T-cell (primary cell): Measurements from ENCODE around the gene SLC10A1. TPM values are rescaled to one million over a fixed set of nuclear protein-coding genes. Genes with fewer than 3 reads are reported as not detected.
"Not testable (repeated sequence)": the region's sequence is repeated elsewhere in the genome, so short reads cannot be mapped to it uniquely, and the experiment has no call there.

Experiments
- ATAC-seq, 4 experiments: fragments of 200-7000 bp in 3 of 4; fragments of 150-1000 bp in 1 of 4; cut with Tn5 transposase; replicated peaks in 1 of 4; 1 replicate in 3 of 4; 2 replicates in 1 of 4; pipeline ENCODE4 v1.10.0; 2021; ENCODE audit warnings: moderate library complexity in 3 of 4, mild to moderate bottlenecking in 2 of 4, moderate number of reproducible peaks in 1 of 4
- CTCF ChIA-PET, 2 donors: fragments of 300-600 bp; sonication (Branson Sonifier 250); formaldehyde crosslinking; loops; one replicate each; lab custom pipeline; 2022; ENCODE audit warnings: antibody characterized with exemption in 2 of 2; lab: Charles Lee
- POLR2A ChIA-PET, 2 donors: fragments of 300-600 bp; sonication (Branson Sonifier 250); formaldehyde crosslinking; loops; one replicate each; lab custom pipeline; 2022; ENCODE audit warnings: antibody characterized with exemption in 2 of 2; lab: Charles Lee
- DNase-seq, 35 experiments: peaks; one replicate each; pipeline versions ENCODE4 v3.0.0 to v3.0.0-alpha.2; 2013 to 2023
- H3K27ac ChIP-seq: one replicate; pipeline ENCODE4 v1.5.1; 2013; ENCODE audit warnings: low read length
- H3K27me3 ChIP-seq, 2 experiments: replicated peaks in 1 of 2; 1 replicate in 1 of 2; 2 replicates in 1 of 2; pipeline versions ENCODE4 v1.6.1 to v1.7.0; 2013; ENCODE audit warnings: low read length in 1 of 2, mixed read lengths in 1 of 2; ENCODE audit not compliant: control insufficient read depth in 2 of 2, insufficient read depth in 2 of 2; ENCODE audit errors: extremely low read depth in 1 of 2
- H3K36me3 ChIP-seq, 2 donors: 1 replicate in 1 of 2; 2 replicates in 1 of 2; pipeline versions ENCODE4 v1.6.1 to v1.7.0; 2013; ENCODE audit warnings: low read length in 1 of 2; ENCODE audit not compliant: control insufficient read depth in 2 of 2, insufficient read depth in 1 of 2; ENCODE audit errors: extremely low read depth in 1 of 2
- H3K4me1 ChIP-seq, 2 experiments: 1 replicate in 1 of 2; 2 replicates in 1 of 2; pipeline versions ENCODE4 v1.6.1 to v1.7.0; 2013; ENCODE audit warnings: low read length in 2 of 2, mixed read lengths in 1 of 2; ENCODE audit not compliant: insufficient read depth in 2 of 2, control insufficient read depth in 1 of 2; ENCODE audit errors: extremely low read depth in 1 of 2
- H3K4me3 ChIP-seq, 2 donors: 1 replicate in 1 of 2; 2 replicates in 1 of 2; pipeline versions ENCODE4 v1.5.1 to v1.7.0; 2013; ENCODE audit warnings: mild to moderate bottlenecking in 2 of 2, low read length in 1 of 2, moderate library complexity in 1 of 2; ENCODE audit not compliant: control insufficient read depth in 1 of 2; ENCODE audit errors: extremely low read depth in 1 of 2
- H3K9me3 ChIP-seq: 2 replicates; pipeline ENCODE4 v1.7.0; 2013
- H3K27ac Mint-ChIP-seq, 2 donors: one replicate each; pipeline ENCODE4 v1.8.0; 2020 to 2021; ENCODE audit warnings: mild to moderate bottlenecking in 2 of 2, mixed read lengths in 2 of 2
- H3K27me3 Mint-ChIP-seq, 2 donors: one replicate each; pipeline ENCODE4 v1.8.0; 2021 to 2022; ENCODE audit warnings: mixed read lengths in 2 of 2
- H3K36me3 Mint-ChIP-seq: one replicate; pipeline ENCODE4 v1.8.0; 2021; ENCODE audit warnings: mixed read lengths
- H3K4me1 Mint-ChIP-seq, 3 donors: one replicate each; pipeline ENCODE4 v1.8.0; 2020 to 2022; ENCODE audit warnings: mixed read lengths in 3 of 3, mild to moderate bottlenecking in 1 of 3
- H3K4me3 Mint-ChIP-seq, 3 donors: one replicate each; pipeline ENCODE4 v1.8.0; 2020 to 2022; ENCODE audit warnings: mild to moderate bottlenecking in 3 of 3, mixed read lengths in 3 of 3, moderate library complexity in 3 of 3
- H3K9me3 Mint-ChIP-seq, 3 donors: one replicate each; pipeline ENCODE4 v1.8.0; 2020 to 2022; ENCODE audit warnings: mixed read lengths in 3 of 3
- WGBS: methylation state at CpG from one replicate; pipeline ENCODE4 v1.1.5; 2013; ENCODE audit warnings: missing lambda C conversion rate; ENCODE audit not compliant: insufficient coverage; 5-methylcytosine and 5-hydroxymethylcytosine counted together
- total RNA-seq, 35 experiments: library from RNA in 6 of 35; stranded (reverse) in 6 of 35; fragments of 120-200 nt in 1 of 35; gene quantifications; one replicate each; pipeline versions ENCODE4 v1.2.1 to v1.2.4 and lab custom pipeline; 2013 to 2026

SLC10A1 gene
- total RNA-seq, 5 donors from 2014 or later (not counting 1 experiment from before 2014, with no cell fraction given): 0.13 TPM; not detected in 4

GRCh38 chr14:69813346-69813745 lies 16.3 kb upstream of the SLC10A1 start:
- H3K27me3 ChIP-seq: peaks cover 0 to 15% of the 10 kb centered on the region in 2 experiments
- H3K4me3 Mint-ChIP-seq, POLR2A ChIA-PET, H3K27ac Mint-ChIP-seq, H3K4me3 ChIP-seq, H3K4me1 ChIP-seq, H3K4me1 Mint-ChIP-seq, H3K9me3 Mint-ChIP-seq, DNase-seq, H3K9me3 ChIP-seq, H3K27me3 Mint-ChIP-seq, H3K36me3 Mint-ChIP-seq, H3K36me3 ChIP-seq, CTCF ChIA-PET, H3K27ac ChIP-seq, ATAC-seq: not testable (repeated sequence)
- WGBS: 84% methylated on average over 5 of the region's 6 CpGs

DNA sequence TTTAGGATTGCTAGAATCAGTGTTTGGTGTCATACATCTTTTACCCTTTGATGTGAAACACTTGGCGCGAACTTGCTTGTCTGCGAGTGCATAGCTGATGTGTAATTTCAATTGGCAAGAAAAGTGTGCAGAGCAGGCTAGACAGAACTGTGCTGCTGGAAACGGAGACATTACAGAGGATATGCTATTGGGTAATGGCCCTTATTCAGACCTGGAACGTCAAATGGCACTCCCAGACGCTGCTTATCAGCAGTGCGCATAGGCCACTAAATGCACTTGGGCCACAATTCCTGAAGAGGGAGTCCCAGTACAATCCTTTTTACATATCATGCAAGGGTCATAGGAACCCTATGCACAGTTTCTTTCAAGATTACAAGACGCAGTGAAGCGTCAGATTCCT lies 15.7 kb upstream of the SLC10A1 start:
- CTCF ChIA-PET: no interaction called here
- H3K27ac ChIP-seq: no peak overlapping the region

GRCh38 chr14:69811868-69812252 lies 14.8 kb upstream of the SLC10A1 start:
- DNase-seq (no peak), ATAC-seq (no peak)
- Mint-ChIP-seq H3K4me3 (no peak overlapping the region), H3K4me1 (no peaks in the 10 kb centered on the region), H3K36me3 (no peaks in the 10 kb centered on the region), H3K27ac (no peak overlapping the region), H3K27me3 (peaks cover 3 to 7% of the 10 kb centered on the region in 2 donors), H3K9me3 (no peaks in the 10 kb centered on the region)
- Histone ChIP-seq H3K4me1 (no peaks in the 10 kb centered on the region), H3K36me3 (no peaks in the 10 kb centered on the region), H3K27ac (no peak overlapping the region), H3K9me3 (no peaks in the 10 kb centered on the region), H3K27me3 (peaks cover 0 to 3% of the 10 kb centered on the region in 2 experiments), H3K4me3 (no peak overlapping the region)
- WGBS: 89% methylated on average over 10 of the region's 10 CpGs
- POLR2A ChIA-PET: no interaction called here
- CTCF ChIA-PET: no interaction called here

More for the DNA sequence above, 15.7 kb upstream of the SLC10A1 start:
- Mint-ChIP-seq H3K4me3 (no peak overlapping the region), H3K4me1 (no peaks in the 10 kb centered on the region), H3K27ac (no peak overlapping the region), H3K27me3 (peaks cover 3 to 7% of the 10 kb centered on the region in 2 donors), H3K36me3 (no peaks in the 10 kb centered on the region), H3K9me3 (no peaks in the 10 kb centered on the region)
- POLR2A ChIA-PET: no interaction called here
- WGBS: 94% methylated on average over 8 of the region's 9 CpGs
- no peak for DNase-seq
- H3K36me3 ChIP-seq: no peaks in the 10 kb centered on the region
- no peak overlapping the region for H3K4me3 ChIP-seq
- no peaks in the 10 kb centered on the region for H3K9me3 ChIP-seq
- ATAC-seq: no peak
- peaks cover 0 to 11% of the 10 kb centered on the region in 2 experiments for H3K27me3 ChIP-seq
- H3K4me1 ChIP-seq: no peaks in the 10 kb centered on the region

DNA sequence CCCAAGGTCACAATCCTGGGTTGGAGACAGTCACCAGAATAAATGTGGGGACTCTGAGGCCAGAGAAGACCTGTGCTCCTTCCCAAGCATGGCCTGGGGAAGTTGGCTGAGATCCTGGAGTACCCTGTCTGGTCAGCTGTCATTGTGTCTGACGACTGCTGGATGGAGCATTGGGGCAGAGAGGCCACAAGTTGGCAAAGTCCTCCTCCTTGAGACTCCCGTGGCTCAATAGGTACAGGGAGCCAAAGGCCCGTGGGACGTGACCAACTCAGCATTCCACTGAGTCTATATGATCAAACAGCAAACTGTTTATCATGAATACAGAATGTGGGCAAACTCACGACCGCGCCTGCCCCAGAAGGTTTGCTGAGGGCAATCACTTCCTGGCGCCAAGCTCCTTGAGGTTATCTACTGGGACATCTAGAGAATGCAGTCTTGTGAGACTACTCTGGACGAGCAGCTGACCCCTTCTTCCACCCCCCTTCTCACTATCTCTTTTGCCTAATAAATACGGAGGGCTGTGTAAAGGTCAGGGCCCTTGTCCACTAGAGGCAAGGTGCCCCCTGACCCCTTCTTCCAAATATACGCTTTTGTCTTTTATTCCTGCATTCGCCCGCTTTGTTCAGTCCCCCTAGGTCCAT lies 14.3 kb upstream of the SLC10A1 start:
- Mint-ChIP-seq H3K4me1 (no peaks in the 10 kb centered on the region), H3K4me3 (no peak overlapping the region), H3K9me3 (no peaks in the 10 kb centered on the region), H3K27me3 (peaks cover 3 to 7% of the 10 kb centered on the region in 2 donors), H3K27ac (no peak overlapping the region), H3K36me3 (no peaks in the 10 kb centered on the region)
- Histone ChIP-seq H3K36me3 (no peaks in the 10 kb centered on the region), H3K9me3 (no peaks in the 10 kb centered on the region), H3K27me3 (no peaks in the 10 kb centered on the region), H3K4me3 (no peak overlapping the region), H3K27ac (no peak overlapping the region), H3K4me1 (no peaks in the 10 kb centered on the region)
- no peak for DNase-seq
- CTCF ChIA-PET: no interaction called here
- 86% methylated on average over 8 of the region's 13 CpGs for WGBS
- ATAC-seq: no peak
- POLR2A ChIA-PET: no interaction called here

DNA sequence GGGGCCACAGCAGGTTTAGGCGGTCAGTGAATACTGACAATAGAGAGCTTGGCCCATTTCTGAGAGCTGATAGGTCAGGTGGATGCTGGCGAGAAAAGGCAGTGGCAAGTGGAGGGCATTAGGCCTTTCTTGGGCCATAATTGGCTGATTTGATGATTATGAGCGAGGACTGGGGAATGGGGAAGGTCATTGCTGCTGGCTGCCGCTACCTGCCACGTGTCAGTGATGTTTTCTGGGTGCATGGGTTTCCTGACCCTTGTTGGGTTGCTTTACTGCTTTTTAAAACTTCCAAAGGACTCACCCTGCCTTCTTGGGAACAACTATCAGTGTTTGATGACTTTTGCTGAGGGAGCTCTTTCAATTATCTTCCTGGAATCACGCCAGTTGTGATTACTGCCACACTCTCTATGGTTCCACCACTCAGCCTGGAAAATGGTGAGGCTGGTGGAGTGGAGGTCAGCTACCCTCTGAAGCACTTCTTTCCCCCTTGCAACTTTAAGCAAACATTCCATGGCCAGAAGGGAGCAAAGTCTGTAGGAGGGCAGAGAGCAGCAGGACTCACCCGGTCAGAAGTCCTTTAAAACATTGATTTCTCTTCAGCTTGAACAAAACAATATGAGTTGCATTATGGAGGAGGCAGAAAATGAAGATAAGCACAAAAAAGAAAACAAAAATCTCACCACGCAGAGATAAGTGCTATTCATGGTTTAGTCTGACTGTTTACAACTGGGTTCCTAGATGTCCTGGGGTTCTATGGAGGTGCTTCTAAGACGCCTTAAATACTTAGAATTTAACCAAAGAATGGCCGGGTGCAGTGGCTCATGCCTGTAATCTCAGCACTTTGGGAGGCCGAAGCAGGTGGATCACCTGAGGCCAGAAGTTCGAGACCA lies 12.1 kb upstream of the SLC10A1 start:
- DNase-seq: no peak
- Mint-ChIP-seq H3K4me3 (no peak overlapping the region), H3K27ac (no peak overlapping the region), H3K9me3 (no peaks in the 10 kb centered on the region), H3K4me1 (no peaks in the 10 kb centered on the region), H3K36me3 (no peaks in the 10 kb centered on the region), H3K27me3 (peaks cover 3 to 12% of the 10 kb centered on the region in 2 donors)
- H3K9me3 ChIP-seq: no peaks in the 10 kb centered on the region
- H3K4me1 ChIP-seq: no peaks in the 10 kb centered on the region
- no peaks in the 10 kb centered on the region for H3K36me3 ChIP-seq
- POLR2A ChIA-PET: no interaction called here
- no peak overlapping the region for H3K4me3 ChIP-seq
- 100% methylated on average over 3 of the region's 12 CpGs for WGBS
- no peak overlapping the region for H3K27ac ChIP-seq
- no peaks in the 10 kb centered on the region for H3K27me3 ChIP-seq
- no peak for ATAC-seq
- CTCF ChIA-PET: no interaction called here

DNA sequence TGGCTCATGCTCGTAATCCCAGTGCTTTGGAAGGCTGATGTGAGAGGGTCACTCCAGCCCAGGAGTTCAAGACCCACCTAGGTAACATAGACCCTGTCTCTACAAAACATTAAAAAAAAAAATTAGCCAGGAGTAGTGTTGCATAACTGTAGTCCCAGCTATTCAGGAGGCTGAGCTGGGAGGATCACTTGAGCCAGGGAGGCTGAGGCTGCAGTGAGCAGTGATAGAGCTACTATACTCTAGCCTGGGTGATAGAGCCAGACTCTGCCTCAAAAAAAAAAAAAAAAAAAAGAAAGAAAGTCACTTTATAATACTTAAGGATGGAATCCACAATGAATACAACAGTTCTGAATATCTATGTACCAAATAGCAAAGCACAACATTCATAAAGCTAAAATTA lies 10.2 kb upstream of the SLC10A1 start:
- POLR2A ChIA-PET: interaction anchor here in 1 of 2 donors (0.6 kb wide), 1 partner anchor 8 kb away, joined by 7 read pairs; no protein-coding TSS in a partner anchor
- Histone ChIP-seq H3K9me3 (no peaks in the 10 kb centered on the region), H3K36me3 (no peaks in the 10 kb centered on the region), H3K27me3 (no peaks in the 10 kb centered on the region), H3K27ac (no peak overlapping the region), H3K4me1 (no peaks in the 10 kb centered on the region), H3K4me3 (no peak overlapping the region)
- Mint-ChIP-seq H3K27ac (no peak overlapping the region), H3K4me3 (no peak overlapping the region), H3K36me3 (no peaks in the 10 kb centered on the region), H3K9me3 (no peaks in the 10 kb centered on the region), H3K27me3 (peaks cover 3 to 9% of the 10 kb centered on the region in 2 donors), H3K4me1 (no peaks in the 10 kb centered on the region)
- CTCF ChIA-PET: interaction anchor here in 1 of 2 donors (0.6 to 1.0 kb wide), 2 partner anchors 11 to 1931 kb away, joined by 3 read pairs; no protein-coding TSS in a partner anchor
- ATAC-seq (no peak), DNase-seq (no peak)
- WGBS: no CpG with 5 or more reads among the region's 1 CpG
